SU-DHL-6 (cell line): Measurements from ENCODE around the gene P3H2.

Experiments used
- CTCF ChIP-seq: fragments of 200-600 bp; sonication (generic); IDR thresholded peaks from one replicate; pipeline ENCODE4 v1.5.1; 2017; ENCODE audit warnings: antibody characterized with exemption, mild to moderate bottlenecking, low read length, moderate library complexity; ENCODE audit not compliant: insufficient read depth, poor library complexity, severe bottlenecking
- EZH2phosphoT487 ChIP-seq: fragments of 200-600 bp; sonication (generic), shearing (Covaris generic); conservative IDR thresholded peaks from 2 replicates; pipeline ENCODE4 v1.6.1; 2018; ENCODE audit warnings: mild to moderate bottlenecking, antibody characterized with exemption, low read length, moderate library complexity, mixed read lengths

GRCh38 chr3:190150681-190151080 lies 30.0 kb upstream of the P3H2 start:
- TF ChIP-seq CTCF (no peak), EZH2phosphoT487 (no peak)
